HCEC 1CT (cell line): Measurements from ENCODE around the gene C1orf141.
"Not testable (repeated sequence)": the region's sequence is repeated elsewhere in the genome, so short reads cannot be mapped to it uniquely, and the experiment has no call there.

Source experiments
- DNase-seq: peaks from one replicate; pipeline ENCODE4 v3.0.0-alpha.2; 2017

C1orf141 gene

DNA sequence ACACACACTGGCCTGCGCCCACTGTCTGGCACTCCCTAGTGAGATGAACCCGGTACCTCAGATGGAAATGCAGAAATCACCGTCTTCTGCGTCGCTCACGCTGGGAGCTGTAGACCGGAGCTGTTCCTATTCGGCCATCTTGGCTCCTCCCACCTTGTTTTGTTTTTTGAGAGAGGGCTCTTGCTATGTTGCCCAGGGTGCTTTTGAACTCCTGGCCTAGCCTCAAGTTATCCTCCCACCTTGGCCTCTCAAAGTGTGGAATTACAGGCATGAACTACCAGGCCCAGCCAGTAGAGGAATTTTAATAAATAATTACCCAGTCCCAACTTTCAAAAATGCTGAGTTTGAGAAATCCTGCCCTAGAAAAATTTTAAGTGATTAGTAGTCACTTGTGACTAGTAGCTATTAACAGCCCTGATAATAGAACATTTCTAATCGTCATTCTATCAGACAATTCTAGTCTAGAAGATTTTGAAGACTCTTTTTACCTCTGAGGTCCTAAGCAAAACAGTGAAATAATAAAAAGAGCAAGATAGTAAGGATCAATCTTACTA is 49.9 kb downstream of the C1orf141 start:
- DNase-seq = no peak

- no peak for DNase-seq
These were observed 56.5 kb downstream of the C1orf141 start for GRCh38 chr1:67078291-67078690.

GRCh38 chr1:67077593-67077992 is 57.2 kb downstream of the C1orf141 start:
- DNase-seq = no peak

DNA sequence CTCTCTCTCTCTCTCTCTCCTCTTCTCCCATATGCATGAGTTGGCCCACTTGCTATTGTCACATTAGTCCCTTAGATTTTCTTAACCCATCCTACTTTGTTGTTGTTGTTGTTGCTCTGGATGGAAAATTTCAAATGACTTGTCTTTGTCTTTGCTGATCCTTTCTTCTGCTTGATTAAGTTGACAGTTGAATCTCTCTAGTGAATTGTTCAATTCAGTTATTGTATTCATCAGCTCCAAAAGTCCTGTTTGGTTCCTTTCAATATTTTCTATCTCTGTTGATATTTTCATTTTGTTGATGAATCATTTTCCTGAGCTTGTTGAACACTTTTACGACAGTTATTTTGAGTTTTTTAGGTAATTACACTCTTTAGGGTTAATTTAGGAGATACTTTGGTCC is 62.0 kb downstream of the C1orf141 start:
- no peak for DNase-seq

GRCh38 chr1:67067655-67068054 is 67.1 kb downstream of the C1orf141 start:
- not testable (repeated sequence) for DNase-seq

- no peak for DNase-seq
These were observed 72.4 kb downstream of the C1orf141 start for GRCh38 chr1:67062412-67062811.

- DNase-seq = peak; percentile 18
These were observed 73.5 kb downstream of the C1orf141 start for GRCh38 chr1:67061266-67061665.

- DNase-seq = peak; percentile 99
These were observed 74.0 kb downstream of the C1orf141 start for GRCh38 chr1:67060811-67061218.

- DNase-seq = peak; percentile 35
These were observed 75.4 kb downstream of the C1orf141 start for GRCh38 chr1:67059346-67059745.

- peak; percentile 67 for DNase-seq
These were observed 76.0 kb downstream of the C1orf141 start for GRCh38 chr1:67058761-67059160.

GRCh38 chr1:67058242-67058641 is 76.5 kb downstream of the C1orf141 start:
- DNase-seq = no peak

DNA sequence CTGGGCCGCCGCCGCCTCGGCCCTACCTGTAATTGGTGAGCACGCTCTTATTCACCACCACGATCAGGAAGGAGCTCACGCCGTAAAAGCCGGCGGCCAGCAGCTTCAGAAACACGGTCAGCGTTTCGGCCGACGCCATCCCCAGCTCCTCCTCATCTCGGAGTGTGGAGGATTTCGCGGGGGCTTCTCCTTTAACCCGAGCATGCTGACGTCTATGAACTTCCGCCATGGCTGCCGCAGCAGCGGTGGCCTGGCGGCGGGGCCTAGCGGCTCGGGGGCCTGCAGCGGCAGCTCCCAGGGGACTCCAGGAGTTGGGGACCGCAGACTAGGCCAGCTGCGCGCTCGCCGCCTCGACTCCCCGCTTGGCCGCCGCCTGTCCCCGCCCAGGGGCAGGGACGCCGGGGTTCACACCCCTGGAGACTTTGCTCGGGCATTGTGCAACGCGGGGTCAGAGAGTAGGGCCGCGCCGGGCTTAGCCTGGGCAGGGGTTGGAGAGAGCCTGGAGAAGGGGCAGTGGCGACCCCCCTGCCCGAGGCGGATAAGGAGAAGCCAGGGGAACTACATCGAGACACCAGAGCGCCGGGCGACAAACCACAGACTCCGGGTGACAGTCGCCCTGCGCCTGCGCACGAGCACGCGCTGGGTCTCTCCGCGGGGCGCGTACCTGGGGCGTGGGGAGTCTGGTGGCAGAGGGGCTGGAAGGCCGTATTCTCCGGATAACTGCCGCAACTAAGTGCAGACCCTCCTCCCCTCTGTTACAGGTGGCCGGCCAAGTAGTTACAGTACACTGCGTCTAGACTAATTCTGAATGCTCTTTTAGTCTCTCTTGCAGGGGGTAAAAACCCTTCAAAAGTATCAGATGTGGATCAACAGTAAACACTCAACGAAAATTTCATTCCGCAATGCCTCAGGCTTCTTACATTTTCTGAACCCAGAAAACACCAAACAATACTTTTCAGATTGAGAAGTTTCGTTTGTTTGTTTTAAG is 80.7 kb downstream of the C1orf141 start, which contains the start of gene SLC35D1:
Gene SLC35D1 (minus strand): TSS at position 364 of the 988 bp plus-strand sequence. CDS start 135 bp downstream, at position 229.
- peak; percentile 52 for DNase-seq

- DNase-seq = no peak
These were observed 81.3 kb downstream of the C1orf141 start for GRCh38 chr1:67053535-67053784.

DNA sequence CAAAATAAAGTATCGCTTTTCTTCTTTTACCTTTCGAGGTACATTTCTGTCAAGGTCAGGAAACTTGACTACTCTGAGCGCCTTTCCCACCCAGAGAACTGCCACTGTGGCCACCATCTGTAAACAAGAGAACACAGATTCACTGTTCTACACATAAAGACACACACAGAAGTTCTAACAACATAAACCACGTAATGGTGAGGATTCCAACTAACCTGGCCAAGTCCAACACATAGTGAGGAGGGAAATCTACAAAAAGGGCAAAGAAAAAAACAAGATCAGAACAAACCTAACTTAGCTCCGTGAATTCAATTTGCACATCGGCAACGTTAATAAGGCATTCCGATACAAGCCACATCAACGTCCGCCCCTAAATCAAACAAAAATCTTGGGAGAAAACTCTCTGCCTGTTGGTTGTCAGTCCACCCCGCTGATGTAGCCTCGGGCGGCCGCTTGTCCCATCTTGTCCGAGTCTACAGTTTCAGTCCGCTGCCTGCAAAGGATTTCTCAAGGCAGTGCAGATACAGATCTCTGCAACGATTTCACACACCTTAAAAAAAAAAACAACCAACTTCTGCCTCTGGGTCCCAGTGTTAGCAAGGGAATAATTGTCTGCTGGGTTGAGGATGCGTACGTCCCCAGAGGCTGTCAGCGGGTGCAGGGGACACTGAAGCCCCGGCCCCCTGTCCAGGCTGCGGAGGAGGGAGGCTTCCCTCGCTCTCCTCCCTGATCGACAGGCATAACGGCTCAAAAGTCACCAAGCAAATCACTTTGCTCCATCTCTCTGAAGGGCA is 81.8 kb downstream of the C1orf141 start:
- peak; percentile 43 for DNase-seq

- no peak for DNase-seq
These were observed 83.6 kb downstream of the C1orf141 start for GRCh38 chr1:67051196-67051595.

GRCh38 chr1:67044631-67045270 is 90.0 kb downstream of the C1orf141 start:
- DNase-seq = no peak

GRCh38 chr1:67043366-67043765 is 91.4 kb downstream of the C1orf141 start:
- DNase-seq = no peak
